ENCODE results near the gene TRIM54. TPM values are rescaled to one million over a fixed set of nuclear protein-coding genes. Genes with fewer than 3 reads are reported as not detected.

Gene TRIM54
- total RNA-seq, 1 donor from 2014 or later: 0.26 TPM

- Mint-ChIP-seq H3K9me3 (no peaks in the 10 kb centered on the region), H3K27me3 (ENCODE audit: insufficient read depth) (peaks cover 5% of the 10 kb centered on the region), H3K4me3 (no peak overlapping the region), H3K27ac (no peak overlapping the region), H3K36me3 (ENCODE audit: low read depth) (peaks cover 8% of the 10 kb centered on the region), H3K4me1 (ENCODE audit: low read depth) (no peaks in the 10 kb centered on the region)
- intact Hi-C loops (cut with micrococcal nuclease): no loop called here
- DNase-seq (ENCODE audit: low spot score): no peak
These were observed 34.3 kb upstream of the TRIM54 start for GRCh38 chr2:27247893-27248292.

GRCh38 chr2:27249159-27249890 is 32.9 kb upstream of the TRIM54 start:
- Mint-ChIP-seq H3K9me3 (no peaks in the 10 kb centered on the region), H3K27me3 (ENCODE audit: insufficient read depth) (peaks cover 5% of the 10 kb centered on the region), H3K4me1 (ENCODE audit: low read depth) (no peaks in the 10 kb centered on the region), H3K36me3 (ENCODE audit: low read depth) (no peaks in the 10 kb centered on the region), H3K4me3 (no peak overlapping the region), H3K27ac (no peak overlapping the region)
- DNase-seq (ENCODE audit: low spot score): no peak
- intact Hi-C loops (cut with micrococcal nuclease): no loop called here

- Mint-ChIP-seq H3K4me3 (no peak overlapping the region), H3K36me3 (ENCODE audit: low read depth) (no peaks in the 10 kb centered on the region)
- intact Hi-C loops (cut with micrococcal nuclease): loop anchor here (1.0 kb wide), 2 partner anchors 30 to 53 kb away; no protein-coding TSS in a partner anchor
These were observed 32.2 kb upstream of the TRIM54 start for GRCh38 chr2:27249891-27250651.

GRCh38 chr2:27250652-27251379 is 31.4 kb upstream of the TRIM54 start:
- Mint-ChIP-seq H3K36me3 (ENCODE audit: low read depth) (no peaks in the 10 kb centered on the region), H3K27me3 (ENCODE audit: insufficient read depth) (peaks cover 8% of the 10 kb centered on the region), H3K4me3 (no peak overlapping the region), H3K27ac (no peak overlapping the region), H3K9me3 (no peaks in the 10 kb centered on the region), H3K4me1 (ENCODE audit: low read depth) (no peaks in the 10 kb centered on the region)
- intact Hi-C loops (cut with micrococcal nuclease): loop anchor here (1.0 kb wide), 2 partner anchors 29 to 52 kb away; no protein-coding TSS in a partner anchor
- no peak for DNase-seq (ENCODE audit: low spot score)

More at GRCh38 chr2:27249891-27250651, 32.2 kb upstream of the TRIM54 start:
- no peak overlapping the region for H3K27ac Mint-ChIP-seq
- no peaks in the 10 kb centered on the region for H3K4me1 Mint-ChIP-seq (ENCODE audit: low read depth)
- H3K27me3 Mint-ChIP-seq (ENCODE audit: insufficient read depth): peaks cover 5% of the 10 kb centered on the region
- peak; percentile 47 for DNase-seq (ENCODE audit: low spot score)
- H3K9me3 Mint-ChIP-seq: no peaks in the 10 kb centered on the region

GRCh38 chr2:27251766-27252165 is 30.5 kb upstream of the TRIM54 start:
- intact Hi-C loops (cut with micrococcal nuclease): no loop called here
- no peaks in the 10 kb centered on the region for H3K9me3 Mint-ChIP-seq

GRCh38 chr2:27255187-27255586 is 27.0 kb upstream of the TRIM54 start:
- Mint-ChIP-seq H3K4me3 (no peak overlapping the region), H3K4me1 (ENCODE audit: low read depth) (no peaks in the 10 kb centered on the region), H3K27ac (no peak overlapping the region), H3K36me3 (ENCODE audit: low read depth) (no peaks in the 10 kb centered on the region), H3K9me3 (no peaks in the 10 kb centered on the region), H3K27me3 (ENCODE audit: insufficient read depth) (peaks cover 20% of the 10 kb centered on the region)
- intact Hi-C loops (cut with micrococcal nuclease): no loop called here
- no peak for DNase-seq (ENCODE audit: low spot score)

More at GRCh38 chr2:27251766-27252165, 30.5 kb upstream of the TRIM54 start:
- no peak overlapping the region for H3K4me3 Mint-ChIP-seq
- no peaks in the 10 kb centered on the region for H3K36me3 Mint-ChIP-seq (ENCODE audit: low read depth)
- H3K4me1 Mint-ChIP-seq (ENCODE audit: low read depth): no peaks in the 10 kb centered on the region
- H3K27ac Mint-ChIP-seq: no peak overlapping the region
- DNase-seq (ENCODE audit: low spot score): no peak
- H3K27me3 Mint-ChIP-seq (ENCODE audit: insufficient read depth): peaks cover 16% of the 10 kb centered on the region

- DNase-seq (ENCODE audit: low spot score): no peak
- Mint-ChIP-seq H3K27ac (no peak overlapping the region), H3K4me3 (no peak overlapping the region), H3K4me1 (ENCODE audit: low read depth) (no peaks in the 10 kb centered on the region), H3K9me3 (no peaks in the 10 kb centered on the region), H3K27me3 (ENCODE audit: insufficient read depth) (peaks cover 24% of the 10 kb centered on the region), H3K36me3 (ENCODE audit: low read depth) (no peaks in the 10 kb centered on the region)
- intact Hi-C loops (cut with micrococcal nuclease): no loop called here
These were observed 26.6 kb upstream of the TRIM54 start for GRCh38 chr2:27255660-27256059.

- intact Hi-C loops (cut with micrococcal nuclease): no loop called here
- H3K36me3 Mint-ChIP-seq (ENCODE audit: low read depth): no peaks in the 10 kb centered on the region
- no peaks in the 10 kb centered on the region for H3K4me1 Mint-ChIP-seq (ENCODE audit: low read depth)
- no peak for DNase-seq (ENCODE audit: low spot score)
- no peaks in the 10 kb centered on the region for H3K9me3 Mint-ChIP-seq
- H3K4me3 Mint-ChIP-seq: no peak overlapping the region
- no peak overlapping the region for H3K27ac Mint-ChIP-seq
- peaks cover 36% of the 10 kb centered on the region for H3K27me3 Mint-ChIP-seq (ENCODE audit: insufficient read depth)
These were observed 25.3 kb upstream of the TRIM54 start for GRCh38 chr2:27256855-27257454.

- Mint-ChIP-seq H3K4me3 (no peak overlapping the region), H3K27me3 (ENCODE audit: insufficient read depth) (peaks cover 35% of the 10 kb centered on the region), H3K4me1 (ENCODE audit: low read depth) (peaks cover under 1% of the 10 kb centered on the region), H3K9me3 (no peaks in the 10 kb centered on the region), H3K27ac (no peak overlapping the region), H3K36me3 (ENCODE audit: low read depth) (no peaks in the 10 kb centered on the region)
- no peak for DNase-seq (ENCODE audit: low spot score)
- intact Hi-C loops (cut with micrococcal nuclease): no loop called here
These were observed 24.2 kb upstream of the TRIM54 start for GRCh38 chr2:27258051-27258450.

GRCh38 chr2:27261241-27261925 is 20.8 kb upstream of the TRIM54 start:
- Mint-ChIP-seq H3K9me3 (no peaks in the 10 kb centered on the region), H3K4me1 (ENCODE audit: low read depth) (peaks cover 14% of the 10 kb centered on the region), H3K27ac (no peak overlapping the region), H3K36me3 (ENCODE audit: low read depth) (no peaks in the 10 kb centered on the region), H3K4me3 (peak overlapping the region; percentile 59), H3K27me3 (ENCODE audit: insufficient read depth) (peaks cover 46% of the 10 kb centered on the region)
- intact Hi-C loops (cut with micrococcal nuclease): no loop called here
- no peak for DNase-seq (ENCODE audit: low spot score)

GRCh38 chr2:27261926-27262298 is 20.3 kb upstream of the TRIM54 start:
- DNase-seq (ENCODE audit: low spot score): no peak
- no peaks in the 10 kb centered on the region for H3K9me3 Mint-ChIP-seq
- H3K27me3 Mint-ChIP-seq (ENCODE audit: insufficient read depth): peaks cover 41% of the 10 kb centered on the region
- H3K4me3 Mint-ChIP-seq: peak overlapping the region; percentile 59
- peaks cover 14% of the 10 kb centered on the region for H3K4me1 Mint-ChIP-seq (ENCODE audit: low read depth)
- intact Hi-C loops (cut with micrococcal nuclease): loop anchor here (2.0 kb wide), 1 partner anchor 61 kb away; the partner anchor contains the start of gene MPV17
- H3K36me3 Mint-ChIP-seq (ENCODE audit: low read depth): no peaks in the 10 kb centered on the region
- no peak overlapping the region for H3K27ac Mint-ChIP-seq

All from activated T-helper 1 cell treated with anti-CD3 and anti-CD28 coated beads, Interleukin-12 subunit alpha, Interleukin-12 subunit beta, Interleukin-2, Interleukin-4 antibody, amounts not matched to agents 30 ng/mL and 10 ng/mL and 1 ng/mL, durations not matched to agents 14 hours and 24 hours and 36 hours (primary cell).